GM13977 (cell line): Measurements from ENCODE around the gene OOSP3.
"Not testable (repeated sequence)": the region's sequence is repeated elsewhere in the genome, so short reads cannot be mapped to it uniquely, and the experiment has no call there.

ENCODE experiments used
- DNase-seq: peaks from one replicate; pipeline ENCODE4 v3.0.0; 2012; ENCODE audit warnings: low spot score
- in situ Hi-C: fragments of 300-500 bp; cut with MboI; formaldehyde crosslinking; loops from one replicate; pipeline ENCODE4 v1.12.0; 2022; ENCODE audit warnings: low sequenced_read_pairs, low pct_unique_long_range_greater_than_20kb, mixed read lengths, inconsistent platforms; ENCODE audit not compliant: unreplicated experiment
- TF ChIP-seq, protein P1 (sequence below): IDR thresholded peaks from 2 replicates; pipeline ENCODE4 v1.5.1; 2012; ENCODE audit warnings: mild to moderate bottlenecking, control low read depth; ENCODE audit not compliant: insufficient read depth; ENCODE audit errors: extremely low read depth, missing control alignments

OOSP3 gene

DNA sequence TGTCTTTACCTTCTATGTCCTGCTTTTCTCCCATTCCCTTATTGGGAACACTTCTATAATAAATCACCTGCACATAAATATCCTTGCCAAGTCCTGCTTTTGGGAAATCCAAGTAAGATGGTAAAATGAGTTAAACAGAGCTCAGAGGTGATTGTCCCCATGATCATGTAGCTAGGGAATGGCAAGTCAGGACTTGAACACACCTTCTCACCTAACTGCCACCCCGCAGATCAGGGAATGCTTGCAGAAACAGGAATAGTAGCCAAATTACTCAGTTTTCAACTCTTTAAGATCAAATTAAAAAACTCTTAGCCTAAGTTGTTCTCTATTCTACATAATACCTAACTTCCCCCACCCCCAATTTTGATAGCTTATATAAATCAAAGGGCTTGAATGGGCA is 16.0 kb downstream of the OOSP3 start:
- TF ChIP-seq, protein P1, sequence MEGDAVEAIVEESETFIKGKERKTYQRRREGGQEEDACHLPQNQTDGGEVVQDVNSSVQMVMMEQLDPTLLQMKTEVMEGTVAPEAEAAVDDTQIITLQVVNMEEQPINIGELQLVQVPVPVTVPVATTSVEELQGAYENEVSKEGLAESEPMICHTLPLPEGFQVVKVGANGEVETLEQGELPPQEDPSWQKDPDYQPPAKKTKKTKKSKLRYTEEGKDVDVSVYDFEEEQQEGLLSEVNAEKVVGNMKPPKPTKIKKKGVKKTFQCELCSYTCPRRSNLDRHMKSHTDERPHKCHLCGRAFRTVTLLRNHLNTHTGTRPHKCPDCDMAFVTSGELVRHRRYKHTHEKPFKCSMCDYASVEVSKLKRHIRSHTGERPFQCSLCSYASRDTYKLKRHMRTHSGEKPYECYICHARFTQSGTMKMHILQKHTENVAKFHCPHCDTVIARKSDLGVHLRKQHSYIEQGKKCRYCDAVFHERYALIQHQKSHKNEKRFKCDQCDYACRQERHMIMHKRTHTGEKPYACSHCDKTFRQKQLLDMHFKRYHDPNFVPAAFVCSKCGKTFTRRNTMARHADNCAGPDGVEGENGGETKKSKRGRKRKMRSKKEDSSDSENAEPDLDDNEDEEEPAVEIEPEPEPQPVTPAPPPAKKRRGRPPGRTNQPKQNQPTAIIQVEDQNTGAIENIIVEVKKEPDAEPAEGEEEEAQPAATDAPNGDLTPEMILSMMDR: no peak
- DNase-seq: no peak
- in situ Hi-C loops: no loop called here

DNA sequence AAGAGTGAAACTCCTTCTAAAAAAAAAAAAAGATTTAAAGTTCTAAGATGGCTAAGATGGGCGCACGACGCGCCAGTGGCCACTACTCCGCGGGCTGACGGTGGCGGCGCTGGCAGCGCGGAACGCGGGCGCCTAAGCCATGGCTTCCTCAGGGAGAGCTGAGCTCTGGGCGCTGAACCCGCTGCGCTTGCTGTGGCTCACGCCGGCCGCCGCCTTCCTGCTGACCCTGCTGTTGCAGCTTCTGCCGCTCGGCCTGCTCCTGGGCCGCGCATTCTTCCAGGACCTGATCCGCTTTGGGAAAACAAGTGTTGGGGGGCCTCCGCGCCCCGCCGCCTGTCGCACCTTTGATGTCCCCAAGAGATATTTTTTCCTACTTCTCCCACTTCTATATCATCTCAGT is 19.5 kb downstream of the OOSP3 start:
- no peak for DNase-seq
- TF ChIP-seq, protein P1: no peak
- in situ Hi-C loops: no loop called here

- in situ Hi-C loops: no loop called here
- no peak for DNase-seq
- TF ChIP-seq, protein P1: no peak
These were observed 20.1 kb downstream of the OOSP3 start for GRCh38 chr11:59898650-59899049.

DNA sequence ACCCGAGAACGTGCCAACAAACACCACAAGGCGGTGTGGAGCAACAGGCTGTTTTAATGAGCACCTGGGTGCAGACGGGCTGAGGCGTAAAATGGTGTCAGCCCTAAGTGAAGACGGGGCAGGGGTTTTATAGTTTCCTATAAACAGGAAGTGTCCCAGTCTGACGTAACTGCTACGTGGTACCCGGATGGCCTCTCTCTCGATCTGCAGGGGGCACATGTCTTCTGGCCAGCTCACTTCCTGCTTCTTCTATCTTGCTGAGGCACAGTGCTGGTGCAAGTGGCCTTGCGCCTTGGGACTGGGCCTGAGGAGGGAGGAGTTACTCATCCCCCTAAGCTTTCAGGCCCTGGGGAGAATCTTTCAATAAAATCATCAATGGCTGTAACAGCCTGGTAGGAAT is 20.9 kb downstream of the OOSP3 start:
- in situ Hi-C loops: no loop called here
- TF ChIP-seq, protein P1: no peak
- DNase-seq: no peak

GRCh38 chr11:59900366-59901126 is 22.0 kb downstream of the OOSP3 start:
- in situ Hi-C loops: no loop called here
- TF ChIP-seq, protein P1: no peak
- DNase-seq: no peak

DNA sequence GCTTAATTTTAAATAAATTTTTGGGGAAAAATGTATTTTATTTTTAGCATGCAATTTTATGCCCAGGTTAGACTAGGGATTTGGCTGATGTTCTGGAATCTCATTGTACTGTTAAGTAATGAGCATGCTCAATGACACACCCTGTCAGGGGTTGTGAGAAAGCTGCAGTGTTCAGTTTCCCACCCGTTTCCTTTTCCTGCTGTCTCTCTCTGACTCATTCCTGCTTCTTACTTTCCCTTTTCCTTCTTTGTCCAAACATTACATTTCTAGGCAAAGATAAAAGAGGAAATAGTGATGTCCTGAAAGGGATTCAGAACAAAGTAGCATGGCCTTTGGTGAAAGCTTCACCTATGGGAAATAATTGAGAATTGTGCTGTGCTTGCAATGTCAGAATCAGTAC is 22.7 kb downstream of the OOSP3 start:
- in situ Hi-C loops: no loop called here

GRCh38 chr11:59903569-59903968 is 25.0 kb downstream of the OOSP3 start:
- DNase-seq, in situ Hi-C loops: not testable (repeated sequence)

More for the DNA sequence above, 22.7 kb downstream of the OOSP3 start:
- DNase-seq: no peak
- TF ChIP-seq, protein P1: no peak
